GM19452 (cell line): ENCODE measurements around the gene KLRC2.
"Not testable (repeated sequence)": the region's sequence is repeated elsewhere in the genome, so short reads cannot be mapped to it uniquely, and the experiment has no call there.

ENCODE experiments used
- ATAC-seq: cut with Tn5 transposase; IDR thresholded peaks from one replicate; pipeline ENCODE4 v1.9.1; 2021; ENCODE audit not compliant: unreplicated experiment

Gene KLRC2

GRCh38 chr12:10406725-10407124, 29.1 kb downstream of the KLRC2 start:
- ATAC-seq: no peak

- ATAC-seq: no peak
Observed at GRCh38 chr12:10405294-10405693, 30.5 kb downstream of the KLRC2 start.

- ATAC-seq: no peak
Observed at GRCh38 chr12:10404798-10405197, 31.0 kb downstream of the KLRC2 start.

- no peak for ATAC-seq
Observed at GRCh38 chr12:10400829-10401228, 35.0 kb downstream of the KLRC2 start.

GRCh38 chr12:10398168-10398567, 37.6 kb downstream of the KLRC2 start:
- ATAC-seq: no peak

GRCh38 chr12:10397296-10397695, 38.5 kb downstream of the KLRC2 start:
- ATAC-seq: no peak

GRCh38 chr12:10396176-10396575, 39.6 kb downstream of the KLRC2 start:
- not testable (repeated sequence) for ATAC-seq

GRCh38 chr12:10395390-10395998, 40.3 kb downstream of the KLRC2 start:
- peak; percentile 76 for ATAC-seq

GRCh38 chr12:10394531-10395152, 41.2 kb downstream of the KLRC2 start:
- ATAC-seq: not testable (repeated sequence)

- ATAC-seq: no peak
Observed at GRCh38 chr12:10393291-10393690, 42.5 kb downstream of the KLRC2 start.

GRCh38 chr12:10392394-10392930, 43.3 kb downstream of the KLRC2 start:
- peak; percentile 74 for ATAC-seq

GRCh38 chr12:10390991-10391390, 44.8 kb downstream of the KLRC2 start:
- not testable (repeated sequence) for ATAC-seq

GRCh38 chr12:10389904-10390303, 45.9 kb downstream of the KLRC2 start, which contains the start of gene KLRK1:
Gene KLRK1 (minus strand): TSS chr12:10390041. CDS start chr12:10388810, 1,231 bp downstream.
- ATAC-seq: no peak

GRCh38 chr12:10388624-10389413, 47.0 kb downstream of the KLRC2 start:
- no peak for ATAC-seq

- ATAC-seq: not testable (repeated sequence)
Observed at GRCh38 chr12:10387498-10387897, 48.3 kb downstream of the KLRC2 start.

GRCh38 chr12:10386857-10387256, 49.0 kb downstream of the KLRC2 start:
- ATAC-seq: no peak

- ATAC-seq: no peak
Observed at GRCh38 chr12:10385166-10385613, 50.6 kb downstream of the KLRC2 start.

- no peak for ATAC-seq
Observed at GRCh38 chr12:10384191-10384590, 51.6 kb downstream of the KLRC2 start.

GRCh38 chr12:10381928-10382628, 53.7 kb downstream of the KLRC2 start:
- no peak for ATAC-seq
